Heart right ventricle (tissue), 16 donors: ENCODE results near the gene TNIP1. TPM values are rescaled to one million over a fixed set of nuclear protein-coding genes. Genes with fewer than 3 reads are reported as not detected.

Source experiments
- ATAC-seq, 8 donors: fragments of 200-7000 bp; cut with Tn5 transposase; one replicate each; pipeline ENCODE4 v1.9.1; 2020; ENCODE audit warnings: mild to moderate bottlenecking in 8 of 8, moderate library complexity in 8 of 8, moderate number of reproducible peaks in 1 of 8
- DNase-seq, 2 donors: peaks; one replicate each; pipeline ENCODE4 v3.0.0-alpha.2; 2020
- H3K27ac ChIP-seq, 10 donors: fragments of 200-600 bp; sonication (generic) in 2 of 10; one replicate each; pipeline versions ENCODE4 v1.5.0 to v1.8.0; 2020 to 2022; ENCODE audit warnings: mild to moderate bottlenecking in 3 of 10
- H3K27me3 ChIP-seq, 7 donors: fragments of 200-600 bp; one replicate each; pipeline ENCODE4 v1.8.0; 2021 to 2022; ENCODE audit warnings: mild to moderate bottlenecking in 2 of 7
- H3K36me3 ChIP-seq, 9 donors: fragments of 200-600 bp; sonication (generic) in 1 of 9; one replicate each; pipeline versions ENCODE4 v1.5.0 to v1.8.0; 2020 to 2022; ENCODE audit warnings: mild to moderate bottlenecking in 2 of 9
- H3K4me1 ChIP-seq, 9 donors: fragments of 200-600 bp; sonication (generic) in 1 of 9; one replicate each; pipeline versions ENCODE4 v1.5.0 to v1.8.0; 2020 to 2022; ENCODE audit warnings: mild to moderate bottlenecking in 4 of 9
- H3K4me3 ChIP-seq, 10 donors: fragments of 200-600 bp; sonication (generic) in 2 of 10; one replicate each; pipeline versions ENCODE4 v1.5.0 to v1.8.0; 2020 to 2022; ENCODE audit warnings: mild to moderate bottlenecking in 7 of 10, moderate library complexity in 2 of 10
- H3K9me3 ChIP-seq, 11 donors: fragments of 200-600 bp in 10 of 11; sonication (generic) in 2 of 11; one replicate each; pipeline versions ENCODE4 v1.5.0 to v1.8.0; 2013 to 2022; ENCODE audit warnings: mild to moderate bottlenecking in 2 of 11, control low read depth in 1 of 11, moderate library complexity in 1 of 11
- WGBS, 2 donors: extraction: QIAGEN DNeasy Blood & Tissue Kit; methylation state at CpG; one replicate each; pipeline ENCODE4 v1.1.7; 2013; ENCODE audit warnings: inconsistent platforms in 1 of 2; 5-methylcytosine and 5-hydroxymethylcytosine counted together
- intact Hi-C, 10 donors: fragments of 100-400 bp; cut with DNase I; formaldehyde crosslinking; loops; one replicate each; pipeline versions ENCODE4 v1.11.1 to v1.14.2; 2022
- polyA plus RNA-seq, 2 donors: library from polyadenylated mRNA; stranded (reverse); fragments of 200-250 nt; gene quantifications; one replicate each; pipeline ENCODE4 v1.2.3, GENCODE V29; 2013
- total RNA-seq, 10 donors: library from RNA; stranded (reverse); fragmentation: NEBNext Ultra II Directional in 3 of 10; extraction: Animal tissue kit (Norgen Biotek cat#: 25700) in 3 of 10; gene quantifications; one replicate each; pipeline versions ENCODE4 v1.2.1 to v1.2.4, GENCODE V29; 2021 to 2023
- TF ChIP-seq, protein P1 (sequence below), 9 donors: fragments of 200-600 bp; sonication (generic) in 2 of 9; IDR thresholded peaks; one replicate each; pipeline versions ENCODE4 v1.5.0 to v1.8.0; 2021 to 2022; ENCODE audit warnings: antibody characterized with exemption in 9 of 9, mild to moderate bottlenecking in 5 of 9, moderate library complexity in 1 of 9
- donor health status: Arrhythmogenic right ventricular cardiomyopathy.
- donor health status: ischemic (EF 13 %, LVEDD 7.1; RV severe dilation, severe dysfunction).
- donor health status: healthy with polysubstance abuse.
- donor health status: DM: no; HTN: yes; CAD: no.
- donor health status: DM: no; HTN: no; CAD: no.
- donor health status: ischemic (EF 25% LVEDD 6.9; RV normal size, moderate dysfunction).
- donor health status: ischemic (EF 25% LVEDD 5.7; RV mildly dilated, moderate dysfunction).
- donor health status: healthy.
- donor health status: DM: yes; HTN: yes; CAD: no.
- donor health status: Ischemic cardiomyopathy.
- donor health status: ischemic (EF 35%, LVEDD 5.7; RV mildly dilated, moderate dysfunction).
- donor health status: nonischemic (EF 11% LVEDD 7.7; RV severe dilation, severe dysfunction).
- donor health status: DM: yes; HTN: yes; CAD: no.
- donor health status: PGD.
- donor health status: ischemic (EF 29% LVEDD 5.4; RV normal size, mild dysfunction).
- donor health status: nonischemic (EF 23%, LVEDD 6.1; RV moderate dilation, normal function).

Gene TNIP1
- total and polyA plus RNA-seq, 12 donors: 63.8 to 130 (median 124) TPM

- H3K36me3 ChIP-seq: peaks cover 0 to 98% (median 54%) of the 10 kb centered on the region in 9 donors
- no peak overlapping the region for H3K4me3 ChIP-seq
- H3K27me3 ChIP-seq: no peaks in the 10 kb centered on the region
- ATAC-seq: peak; percentile 34 to 88 (median 68)
- peaks cover 12 to 57% (median 40%) of the 10 kb centered on the region in 9 donors for H3K4me1 ChIP-seq
- WGBS, 2 donors: 53 to 62% methylated on average over 4 of the region's 4 CpGs
- intact Hi-C loops: no loop called here
- peak in 1 of 2 donors; percentile 59 for DNase-seq
- no peaks in the 10 kb centered on the region for H3K9me3 ChIP-seq
- peak overlapping the region in 9 of 10 donors; percentile 12 to 74 (median 42) for H3K27ac ChIP-seq
- TF ChIP-seq, protein P1, sequence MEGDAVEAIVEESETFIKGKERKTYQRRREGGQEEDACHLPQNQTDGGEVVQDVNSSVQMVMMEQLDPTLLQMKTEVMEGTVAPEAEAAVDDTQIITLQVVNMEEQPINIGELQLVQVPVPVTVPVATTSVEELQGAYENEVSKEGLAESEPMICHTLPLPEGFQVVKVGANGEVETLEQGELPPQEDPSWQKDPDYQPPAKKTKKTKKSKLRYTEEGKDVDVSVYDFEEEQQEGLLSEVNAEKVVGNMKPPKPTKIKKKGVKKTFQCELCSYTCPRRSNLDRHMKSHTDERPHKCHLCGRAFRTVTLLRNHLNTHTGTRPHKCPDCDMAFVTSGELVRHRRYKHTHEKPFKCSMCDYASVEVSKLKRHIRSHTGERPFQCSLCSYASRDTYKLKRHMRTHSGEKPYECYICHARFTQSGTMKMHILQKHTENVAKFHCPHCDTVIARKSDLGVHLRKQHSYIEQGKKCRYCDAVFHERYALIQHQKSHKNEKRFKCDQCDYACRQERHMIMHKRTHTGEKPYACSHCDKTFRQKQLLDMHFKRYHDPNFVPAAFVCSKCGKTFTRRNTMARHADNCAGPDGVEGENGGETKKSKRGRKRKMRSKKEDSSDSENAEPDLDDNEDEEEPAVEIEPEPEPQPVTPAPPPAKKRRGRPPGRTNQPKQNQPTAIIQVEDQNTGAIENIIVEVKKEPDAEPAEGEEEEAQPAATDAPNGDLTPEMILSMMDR (IDR thresholded peaks at IDR 0.05): no peak
Measured at GRCh38 chr5:151030379-151030778, 50.5 kb downstream of the TNIP1 start.

- Histone ChIP-seq H3K9me3 (no peaks in the 10 kb centered on the region), H3K27ac (peak overlapping the region in 8 of 10 donors; percentile 28 to 74 (median 54)), H3K27me3 (no peaks in the 10 kb centered on the region), H3K36me3 (peaks cover 0 to 98% (median 50%) of the 10 kb centered on the region in 9 donors), H3K4me3 (no peak overlapping the region), H3K4me1 (peaks cover 16 to 61% (median 43%) of the 10 kb centered on the region in 9 donors)
- ATAC-seq: peak in 2 of 8 donors; percentile 2 to 3
- no peak for DNase-seq
- TF ChIP-seq, protein P1 (IDR thresholded peaks at IDR 0.05): no peak
- 94 to 95% methylated on average over 5 of the region's 5 CpGs for WGBS, 2 donors
- intact Hi-C loops: no loop called here
Measured at GRCh38 chr5:151030056-151030336, 50.8 kb downstream of the TNIP1 start.

DNA sequence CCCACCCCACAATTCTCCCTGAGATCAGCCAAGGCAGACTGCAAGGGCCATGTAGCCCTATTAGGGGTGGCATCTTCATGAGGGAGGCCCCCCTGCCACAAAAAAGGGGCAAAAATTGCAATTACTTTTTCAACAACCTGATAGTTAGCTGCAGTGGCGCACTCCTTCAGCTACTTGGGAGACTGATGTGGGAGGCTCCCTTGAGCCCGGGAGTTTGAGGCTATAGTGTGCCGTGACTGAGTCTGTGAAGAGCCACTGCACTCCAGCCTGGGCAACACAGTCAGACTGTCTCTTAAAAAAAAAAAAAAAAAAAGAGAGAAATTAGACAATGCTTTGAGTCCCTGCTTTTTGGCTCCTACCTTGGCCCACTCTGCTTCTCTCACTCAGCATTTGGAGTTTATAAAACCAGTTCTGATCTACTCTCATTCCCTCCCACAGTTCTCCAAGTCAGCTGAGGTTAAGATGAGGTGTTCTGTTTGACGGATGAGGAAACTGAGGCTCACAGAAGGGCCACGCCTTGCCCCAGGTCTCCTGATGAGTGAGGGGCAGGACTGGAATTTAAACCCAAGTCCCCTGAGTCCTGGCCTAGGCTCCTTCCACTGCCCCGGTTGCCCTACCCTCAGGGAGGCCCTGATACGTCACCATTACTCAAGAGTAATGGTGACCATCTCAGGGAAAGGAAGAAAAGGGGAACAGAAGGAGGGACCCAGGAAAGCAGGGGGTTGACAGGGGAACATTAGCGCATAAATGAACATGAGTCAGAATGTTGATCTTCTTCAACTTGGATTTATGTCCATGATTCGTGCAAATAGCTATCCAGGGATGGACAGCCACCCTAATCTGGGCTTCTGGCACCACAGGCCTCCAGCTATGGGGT lies 51.4 kb downstream of the TNIP1 start:
- ATAC-seq (no peak), DNase-seq (no peak)
- TF ChIP-seq, protein P1 (IDR thresholded peaks at IDR 0.05): no peak
- H3K36me3 ChIP-seq: peaks cover 0 to 95% (median 45%) of the 10 kb centered on the region in 9 donors
- WGBS, 2 donors: 94 to 95% methylated on average over 9 of the region's 9 CpGs
- no peaks in the 10 kb centered on the region for H3K9me3 ChIP-seq
- peak overlapping the region in 9 of 10 donors; percentile 3 to 74 (median 50) for H3K27ac ChIP-seq
- intact Hi-C loops: no loop called here
- H3K27me3 ChIP-seq: no peaks in the 10 kb centered on the region
- H3K4me3 ChIP-seq: no peak overlapping the region
- peaks cover 21 to 67% (median 49%) of the 10 kb centered on the region in 9 donors for H3K4me1 ChIP-seq

- no peak for ATAC-seq
- no peaks in the 10 kb centered on the region for H3K9me3 ChIP-seq
- H3K4me3 ChIP-seq: no peak overlapping the region
- TF ChIP-seq, protein P1 (IDR thresholded peaks at IDR 0.05): no peak
- intact Hi-C loops: no loop called here
- H3K4me1 ChIP-seq: peaks cover 28 to 74% (median 56%) of the 10 kb centered on the region in 9 donors
- H3K36me3 ChIP-seq: peaks cover 0 to 93% (median 43%) of the 10 kb centered on the region in 9 donors
- DNase-seq: no peak
- peak overlapping the region in 4 of 10 donors; percentile 3 to 33 (median 14) for H3K27ac ChIP-seq
- no peaks in the 10 kb centered on the region for H3K27me3 ChIP-seq
- WGBS, 2 donors: 92 to 93% methylated on average over 8 of the region's 8 CpGs
Measured at GRCh38 chr5:151028717-151029116, 52.1 kb downstream of the TNIP1 start.
